Right kidney (tissue), 1 donor: ENCODE results near the gene RCVRN.
"Not testable (repeated sequence)": the region's sequence is repeated elsewhere in the genome, so short reads cannot be mapped to it uniquely, and the experiment has no call there.

Experiments used
- DNase-seq: peaks from one replicate; pipeline ENCODE4 v3.0.0-alpha.2; 2016

RCVRN gene

GRCh38 chr17:9922012-9922848, 17.2 kb upstream of the RCVRN start:
- DNase-seq, result no peak

GRCh38 chr17:9921216-9921615, 16.1 kb upstream of the RCVRN start:
- not testable (repeated sequence) for DNase-seq

DNA sequence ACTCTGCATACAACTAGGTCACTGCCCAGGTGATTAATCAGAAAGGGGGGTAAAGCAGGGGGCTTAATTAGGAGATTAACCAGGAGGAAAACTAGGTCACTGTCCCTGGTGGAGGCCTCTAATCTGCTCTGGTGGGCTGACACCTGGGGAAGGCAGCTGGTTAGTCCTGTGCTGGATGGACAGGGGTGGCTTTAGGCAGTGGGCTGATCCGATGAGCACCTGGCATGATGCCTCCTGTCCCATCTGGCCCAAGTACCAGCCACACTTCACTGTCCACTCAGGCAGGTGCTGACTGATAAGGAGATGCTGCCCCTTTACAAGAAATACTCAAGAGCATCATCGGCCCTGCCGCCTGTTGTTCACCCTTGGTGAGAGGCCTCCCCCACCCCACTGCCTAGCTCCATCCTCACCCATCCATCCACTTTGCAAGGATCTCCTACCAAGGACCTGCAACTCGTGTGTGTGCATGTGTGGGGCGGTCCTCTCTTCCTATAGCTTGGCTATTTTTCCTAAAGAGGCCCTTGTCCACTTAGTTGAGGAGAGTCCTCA, 13.8 kb upstream of the RCVRN start:
- no peak for DNase-seq

GRCh38 chr17:9918352-9918751, 13.3 kb upstream of the RCVRN start:
- no peak for DNase-seq

DNA sequence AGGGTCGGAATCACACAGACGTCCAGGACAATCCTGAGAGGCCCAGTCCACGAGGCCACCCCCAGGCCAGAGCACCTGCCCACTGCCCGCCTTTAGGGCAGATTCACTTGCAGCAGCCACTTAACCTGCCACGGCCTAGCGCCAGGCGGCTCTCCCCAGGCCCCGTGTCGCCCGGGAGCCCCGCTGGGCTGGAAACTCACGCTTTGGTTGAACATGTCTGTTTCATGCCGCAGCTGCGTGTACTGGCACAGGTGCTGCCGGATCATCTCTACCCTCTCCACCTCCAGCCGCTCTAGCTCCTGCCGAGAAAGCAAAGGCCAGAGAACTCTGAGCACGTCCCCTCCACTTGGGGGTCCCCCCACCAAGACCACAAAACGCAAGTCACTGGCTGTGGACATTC, 12.7 kb upstream of the RCVRN start:
- DNase-seq, result no peak

- no peak for DNase-seq
These were observed 12.1 kb upstream of the RCVRN start for GRCh38 chr17:9917131-9917530.

- no peak for DNase-seq
These were observed 11.0 kb upstream of the RCVRN start for GRCh38 chr17:9916108-9916507.

DNA sequence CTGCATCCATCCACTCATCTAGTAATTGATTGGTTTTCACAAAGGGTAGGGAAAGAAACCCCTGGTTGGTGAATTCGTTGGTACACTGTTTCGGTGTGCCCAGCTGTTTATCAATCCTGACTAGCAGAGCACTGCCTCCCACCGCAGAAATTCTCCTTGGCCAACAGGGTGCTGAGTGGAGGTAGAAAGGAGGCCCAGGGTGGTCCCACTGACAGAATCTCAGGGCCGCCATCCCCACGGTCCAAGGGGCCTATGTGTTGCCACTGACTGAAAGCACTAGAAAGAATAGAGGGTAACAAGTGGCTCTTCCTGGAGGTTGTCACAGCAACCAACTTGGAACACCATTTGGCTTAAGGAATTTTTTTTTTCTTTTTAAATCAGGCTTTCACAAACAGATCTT, 8.4 kb upstream of the RCVRN start:
- no peak for DNase-seq

DNA sequence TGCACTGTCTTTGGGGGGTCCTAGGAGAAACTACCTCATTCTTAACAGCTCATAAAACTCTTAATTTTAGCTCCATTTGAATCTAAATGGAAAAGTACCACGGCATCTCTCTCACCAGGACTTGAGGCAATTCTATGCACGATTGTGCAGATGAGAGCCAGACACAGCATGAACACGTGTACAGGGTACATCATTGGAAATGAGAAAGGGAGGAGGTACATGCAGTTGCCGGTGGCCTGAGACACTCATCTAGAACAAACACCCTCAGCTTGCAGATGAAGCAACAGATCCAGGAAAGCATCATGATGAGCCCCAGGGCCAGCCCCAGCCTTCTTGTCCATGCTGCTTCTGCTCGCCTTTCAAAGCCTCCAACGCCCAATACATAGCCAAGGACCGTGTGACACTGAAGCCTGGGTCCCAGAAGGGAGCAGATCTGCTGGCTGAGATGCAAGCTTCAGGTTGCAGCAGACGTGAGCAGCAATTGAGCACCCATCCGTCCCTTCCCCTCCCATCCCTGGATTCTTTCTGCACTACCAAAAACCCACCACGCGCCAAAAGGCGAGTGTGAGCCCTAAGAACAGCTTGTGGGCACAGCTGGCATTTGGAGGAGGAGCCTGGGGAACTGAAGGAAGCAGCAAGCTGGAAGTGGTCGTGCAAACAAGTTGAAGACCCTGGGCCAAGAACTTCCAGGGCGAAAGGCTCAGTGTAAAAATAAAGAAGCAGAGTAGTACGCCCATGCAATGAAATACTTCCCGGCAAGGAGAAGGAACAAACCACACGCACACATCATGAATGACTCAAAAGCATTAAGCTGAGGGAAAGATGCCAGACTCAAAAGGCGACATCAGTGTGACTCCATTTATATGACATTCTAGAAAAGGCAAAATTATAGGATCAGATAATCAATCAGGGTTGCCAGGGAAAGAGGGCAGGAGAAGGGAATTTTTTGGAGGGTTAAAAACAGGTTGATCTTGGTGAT, 7.3 kb upstream of the RCVRN start:
- no peak for DNase-seq

GRCh38 chr17:9911089-9911488, 6.0 kb upstream of the RCVRN start:
- DNase-seq, result no peak

DNA sequence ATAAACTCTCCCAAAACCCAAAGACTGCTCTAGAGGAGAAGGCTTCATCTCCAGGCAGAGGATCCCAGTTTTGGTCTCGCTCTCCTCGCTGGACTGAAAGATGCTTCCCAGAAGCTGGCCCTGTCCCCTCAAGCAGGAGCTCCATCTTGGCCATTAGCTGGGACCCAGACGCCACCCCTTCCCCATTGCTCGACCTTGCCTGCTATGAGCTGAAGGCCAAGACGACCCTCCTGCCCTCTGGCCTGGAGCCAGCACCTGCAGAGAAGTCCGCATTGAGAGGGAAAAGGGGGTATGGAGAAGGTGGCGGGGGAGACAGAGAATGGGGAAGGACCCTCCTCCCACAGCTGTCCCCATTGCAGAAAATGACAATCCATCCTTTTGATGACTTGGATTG, 3.6 kb upstream of the RCVRN start:
- no peak for DNase-seq

- no peak for DNase-seq
These were observed 3.0 kb upstream of the RCVRN start for GRCh38 chr17:9907883-9908648.

- no peak for DNase-seq
These were observed 2.1 kb upstream of the RCVRN start for GRCh38 chr17:9907131-9907530.

DNA sequence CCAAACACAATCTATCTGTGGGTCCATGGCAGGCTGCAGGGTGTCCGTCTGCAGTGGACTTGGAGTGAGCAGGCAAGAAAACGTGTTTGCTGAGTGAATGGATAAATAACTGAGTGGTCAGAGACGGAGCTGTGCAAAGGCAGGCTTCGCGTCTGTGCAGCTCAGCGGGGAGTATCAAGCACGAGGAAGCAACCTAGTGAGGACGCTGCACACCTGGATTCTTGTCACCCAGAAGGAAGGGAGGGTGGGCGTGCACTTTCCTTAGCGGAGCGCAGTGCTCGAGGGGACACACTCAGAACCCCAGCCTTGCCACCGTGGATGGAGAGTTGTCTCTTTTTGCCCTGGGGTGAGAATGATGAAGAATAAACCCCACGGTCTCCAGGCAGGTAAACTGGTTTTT, 1.5 kb upstream of the RCVRN start:
- DNase-seq, result no peak

- no peak for DNase-seq
These were observed 831 bp upstream of the RCVRN start for GRCh38 chr17:9905902-9906301.

DNA sequence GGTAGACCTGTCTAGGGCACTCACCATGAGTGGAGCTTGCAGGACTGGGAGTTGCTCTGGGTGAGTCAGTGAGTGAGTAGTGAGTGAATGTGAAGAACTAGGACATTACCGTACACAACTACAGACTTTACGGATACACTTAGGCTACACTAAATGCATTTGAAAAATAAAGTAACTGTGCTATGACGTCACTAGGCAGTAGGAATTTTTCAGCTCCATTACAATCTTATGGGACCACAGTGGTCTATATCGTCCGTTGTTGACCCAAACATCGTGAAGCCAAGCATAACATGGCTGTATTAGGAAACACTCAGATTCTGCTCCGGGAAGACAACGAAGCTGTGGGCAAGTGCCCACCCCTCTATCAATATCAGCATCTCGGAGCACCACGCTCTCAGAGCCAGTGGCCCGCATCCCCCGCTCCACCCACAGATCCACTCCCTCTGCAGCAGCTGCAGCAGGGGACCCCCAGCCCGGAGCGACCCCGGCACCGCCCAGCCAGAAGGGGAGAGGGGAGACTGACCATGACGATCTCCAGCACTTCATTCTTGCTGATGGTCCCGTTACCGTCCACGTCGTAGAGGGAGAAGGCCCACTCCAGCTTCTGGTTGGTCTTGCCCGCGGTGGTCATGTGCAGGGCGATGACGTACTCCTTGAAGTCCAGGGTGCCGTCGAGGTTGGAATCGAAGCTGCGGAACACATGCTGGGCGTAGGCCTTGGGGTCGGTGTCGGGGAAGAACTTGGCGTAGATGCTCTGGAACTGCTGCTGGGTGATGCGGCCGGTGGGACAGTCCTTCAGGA, 594 bp downstream of the RCVRN start:
- no peak for DNase-seq

GRCh38 chr17:9902120-9902519, 3.0 kb downstream of the RCVRN start:
- no peak for DNase-seq

- no peak for DNase-seq
These were observed 4.3 kb downstream of the RCVRN start for GRCh38 chr17:9900784-9901183.

GRCh38 chr17:9900044-9900594, 5.0 kb downstream of the RCVRN start:
- DNase-seq, result no peak

- no peak for DNase-seq
These were observed 5.6 kb downstream of the RCVRN start for GRCh38 chr17:9899280-9900043.
